Middle frontal gyrus (tissue), 1 donor: ENCODE measurements around the gene PRND.
"Not testable (repeated sequence)": the region's sequence is repeated elsewhere in the genome, so short reads cannot be mapped to it uniquely, and the experiment has no call there.

Experiments
- DNase-seq: peaks from one replicate; pipeline ENCODE4 v3.0.0-alpha.2; 2015; ENCODE audit warnings: low spot score; ENCODE audit errors: extremely low spot score

The PRND gene, protein sequence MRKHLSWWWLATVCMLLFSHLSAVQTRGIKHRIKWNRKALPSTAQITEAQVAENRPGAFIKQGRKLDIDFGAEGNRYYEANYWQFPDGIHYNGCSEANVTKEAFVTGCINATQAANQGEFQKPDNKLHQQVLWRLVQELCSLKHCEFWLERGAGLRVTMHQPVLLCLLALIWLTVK

DNA sequence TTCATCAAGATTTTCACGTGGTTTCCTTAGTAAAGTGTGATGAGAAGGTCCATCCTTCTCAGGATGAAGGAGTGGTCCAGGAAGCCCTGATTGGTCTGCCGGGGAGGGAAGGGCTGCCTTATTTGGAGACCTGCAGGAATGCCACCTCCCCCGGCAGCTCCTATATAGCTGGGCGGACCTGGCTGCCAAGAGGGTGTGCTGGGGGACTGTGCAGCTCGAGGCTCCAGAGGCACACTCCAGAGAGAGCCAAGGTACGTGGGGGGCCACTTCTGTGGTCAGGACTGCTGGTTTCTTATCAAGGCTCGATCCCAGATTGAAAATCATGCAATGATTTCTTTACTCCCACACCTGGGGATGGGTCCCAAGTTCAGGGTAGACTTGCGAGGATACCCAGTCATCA is at the start of gene PRND:
Gene PRND, plus strand, starts transcription at position 191 of the 400 bp plus-strand sequence. CDS start 2,643 bp downstream, outside the sequence.
- no peak for DNase-seq

DNA sequence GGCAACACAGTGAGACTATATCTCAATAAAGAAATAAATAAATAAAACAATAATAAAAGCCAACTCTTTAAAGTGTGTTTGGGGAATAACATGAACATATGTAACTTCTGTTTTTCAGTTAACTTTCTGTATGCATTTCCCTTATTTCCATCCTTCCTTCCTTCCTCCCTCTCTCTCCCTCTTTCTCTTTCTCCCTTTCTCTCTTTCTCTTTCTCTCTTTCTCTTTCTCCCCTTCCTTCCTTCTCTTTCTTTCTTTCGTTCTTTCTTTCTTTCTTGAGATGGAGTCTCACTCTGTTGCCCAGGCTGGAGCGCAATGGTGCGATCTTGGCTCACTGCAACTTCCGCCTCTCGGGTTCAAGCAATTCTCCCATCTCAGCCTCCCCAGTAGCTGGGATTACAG is 48.8 kb upstream of the PRND start:
- DNase-seq, result no peak

DNA sequence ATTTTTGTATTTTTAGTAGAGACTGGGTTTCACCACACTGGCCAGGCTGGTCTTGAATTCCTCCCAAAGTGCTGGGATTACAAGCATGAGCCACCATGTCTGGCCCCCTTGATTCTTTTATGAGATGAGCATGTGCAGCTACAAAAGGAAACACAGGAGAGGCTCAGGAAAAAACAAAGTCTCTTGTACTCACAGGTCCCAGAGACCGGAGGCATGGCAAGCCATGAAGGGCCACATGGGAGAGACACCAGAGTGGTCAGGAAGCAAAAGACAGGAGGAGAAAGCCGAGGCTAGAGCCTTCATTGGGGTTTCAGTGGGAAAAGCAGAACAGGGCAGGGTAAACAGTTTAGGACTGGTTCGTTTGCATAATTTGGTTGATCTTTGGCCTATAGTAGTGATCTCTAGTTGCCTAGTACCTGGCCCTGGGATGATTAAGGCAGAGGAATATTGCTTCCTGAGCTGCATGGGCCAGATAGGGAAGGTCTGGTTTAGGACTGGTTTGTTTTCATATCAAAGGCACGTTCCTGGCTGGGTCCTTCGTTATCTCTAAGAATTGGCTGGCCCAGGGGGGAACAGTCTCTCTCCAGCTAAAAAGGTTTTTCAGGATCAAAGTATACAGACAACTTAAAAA is 48.2 kb upstream of the PRND start:
- no peak for DNase-seq

DNA sequence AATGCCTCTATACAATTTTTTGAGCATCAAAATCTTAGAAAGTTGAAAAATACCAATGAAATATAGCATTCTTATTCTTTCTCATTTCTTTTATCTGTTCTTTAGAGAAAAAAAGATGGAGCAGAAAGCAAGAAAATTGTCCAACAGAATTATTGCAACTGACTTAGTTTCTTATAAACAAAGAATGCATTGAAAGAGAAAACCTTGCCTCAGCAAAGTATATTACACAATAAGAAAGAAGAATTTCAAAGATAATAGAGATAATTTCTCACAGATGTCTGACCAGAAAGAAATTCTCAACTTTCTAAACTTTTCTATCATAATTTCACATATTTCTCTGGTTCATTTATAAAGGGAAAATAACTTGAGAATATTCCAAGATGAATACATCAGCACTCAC is 47.0 kb upstream of the PRND start:
- DNase-seq, result no peak

DNA sequence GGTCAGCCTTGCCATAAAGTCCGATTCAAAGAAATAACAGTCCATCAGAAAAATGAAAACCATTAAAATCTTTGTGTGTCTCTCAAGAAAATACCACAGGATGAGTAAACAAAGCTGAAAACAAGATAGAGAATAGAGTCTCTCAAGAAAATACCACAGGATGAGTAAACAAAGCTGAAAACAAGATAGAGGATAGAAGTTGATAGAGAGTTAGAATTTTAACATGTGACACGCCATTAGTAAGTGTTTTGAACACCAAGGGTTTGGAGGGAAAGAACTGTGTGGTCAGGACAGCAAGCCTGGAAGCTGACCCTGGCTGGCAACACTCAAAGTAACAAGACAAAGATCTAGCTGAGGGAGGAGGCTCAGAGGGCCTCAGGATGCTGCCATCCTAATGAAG is 43.9 kb upstream of the PRND start:
- no peak for DNase-seq

DNA sequence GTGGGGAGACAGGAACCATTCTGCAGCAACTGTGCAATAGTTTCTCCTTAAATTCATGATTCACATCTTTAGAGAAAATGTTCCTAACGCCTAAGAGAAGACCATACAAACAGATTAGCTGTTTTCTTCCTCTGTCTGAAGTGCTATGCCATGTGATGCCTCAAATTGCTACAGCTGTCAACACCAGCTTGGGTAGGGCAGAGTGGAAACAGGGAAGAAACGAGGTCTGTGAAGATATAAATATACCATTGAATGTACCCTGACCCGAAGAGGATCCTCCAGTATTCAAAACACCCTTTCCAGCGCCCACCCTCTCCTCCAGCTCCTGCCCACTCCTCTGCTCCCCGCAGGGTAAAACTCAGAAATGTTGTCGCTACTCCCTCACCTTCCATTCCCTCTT is 40.3 kb upstream of the PRND start:
- no peak for DNase-seq

DNA sequence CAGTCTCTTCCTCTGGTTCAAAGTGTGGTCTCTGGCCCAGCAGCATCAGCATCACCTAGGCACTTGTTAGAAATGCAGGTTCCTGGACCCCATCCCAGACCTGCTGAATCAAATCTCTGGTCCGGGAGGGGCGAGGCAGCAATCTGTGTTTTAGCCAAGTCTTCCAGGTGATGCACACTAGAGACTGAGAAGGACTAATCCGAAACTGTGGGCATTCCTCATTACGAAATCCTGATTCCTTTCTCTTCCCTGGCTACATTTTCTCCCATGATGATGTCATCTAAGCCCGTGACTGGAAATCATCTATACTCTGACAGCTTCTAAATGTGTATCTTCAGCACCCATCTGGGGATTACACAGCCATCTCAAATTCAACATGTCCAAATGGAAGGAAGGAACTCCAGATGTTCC is 39.7 kb upstream of the PRND start:
- no peak for DNase-seq

DNA sequence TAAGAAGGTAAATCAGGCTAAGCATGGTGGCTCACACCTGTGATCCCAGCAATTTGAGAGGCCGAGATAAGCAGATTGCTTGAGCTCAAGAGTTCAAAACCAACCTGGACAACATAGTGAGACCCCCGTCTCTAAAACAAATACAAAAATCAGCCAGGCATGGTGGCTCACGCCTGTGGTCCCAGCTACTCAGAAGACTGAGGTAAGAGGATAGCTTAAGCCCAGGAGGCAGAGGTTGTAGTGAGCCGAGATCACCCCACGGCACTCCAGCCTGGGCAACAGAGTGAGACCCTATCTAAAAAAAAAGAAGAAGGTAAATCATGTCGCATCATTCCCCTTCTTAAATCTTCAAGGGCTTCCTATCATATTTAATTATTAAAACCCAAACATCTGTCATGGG is 39.0 kb upstream of the PRND start:
- DNase-seq, result no peak

DNA sequence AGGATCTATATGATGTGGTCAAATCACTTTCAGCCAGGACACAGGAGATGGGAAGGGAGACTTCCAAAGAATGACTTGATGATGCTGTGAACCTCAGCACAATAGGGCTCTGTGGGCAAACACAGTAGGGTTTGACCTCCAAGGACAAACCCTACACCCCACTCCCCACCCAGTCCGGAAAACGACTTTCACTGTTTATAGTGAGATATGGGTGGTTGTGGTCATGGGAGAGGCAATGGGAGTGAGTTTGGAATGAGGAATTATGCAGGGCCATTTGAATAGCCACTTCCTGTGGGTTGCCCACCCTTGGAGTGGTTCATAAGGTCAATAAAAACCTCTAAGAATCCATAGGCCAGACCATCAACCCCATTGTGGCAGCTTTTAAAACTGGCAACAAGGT is 38.4 kb upstream of the PRND start:
- no peak for DNase-seq

DNA sequence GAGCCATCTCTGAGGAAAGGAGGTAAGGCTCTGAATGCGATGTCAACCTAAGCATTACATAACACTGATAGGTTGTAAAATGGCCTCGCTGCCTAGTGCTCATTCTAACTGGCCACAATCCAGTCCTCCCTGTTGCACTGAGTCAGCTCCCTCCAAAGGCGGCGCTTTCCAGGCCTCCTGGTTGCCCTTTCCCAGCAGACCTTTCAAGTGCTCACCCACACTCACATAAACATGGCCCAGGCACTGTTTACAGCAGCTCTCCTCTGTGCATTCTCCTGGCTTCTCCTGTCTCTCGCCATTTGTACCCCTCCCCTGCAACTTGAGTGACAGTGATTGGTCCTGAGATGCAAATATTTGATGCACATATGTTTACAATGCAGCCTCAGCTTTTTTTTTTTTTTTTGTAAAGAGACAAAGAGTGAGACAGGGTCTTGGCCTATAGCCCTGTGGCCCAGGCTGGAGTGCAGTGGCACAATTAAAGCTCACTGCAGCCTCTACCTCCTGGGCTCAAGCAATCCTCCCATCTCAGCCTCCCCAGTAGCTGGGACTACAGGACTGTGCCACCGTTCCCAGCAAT is 36.8 kb upstream of the PRND start:
- DNase-seq, result no peak

DNA sequence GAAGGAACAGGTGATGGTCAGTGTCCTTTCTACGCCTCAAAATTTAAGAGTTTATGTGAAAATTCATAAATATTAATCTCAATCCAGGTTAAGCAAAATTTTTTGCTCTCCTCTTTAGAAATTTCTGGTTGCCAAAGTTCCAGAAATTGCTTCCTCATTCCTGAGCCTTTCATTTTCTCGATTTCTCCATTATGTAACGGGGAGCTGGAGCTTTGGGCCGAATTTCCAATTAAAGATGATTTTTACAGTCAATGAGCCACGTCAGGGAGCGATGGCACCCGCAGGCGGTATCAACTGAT is 35.8 kb upstream of the PRND start:
- no peak for DNase-seq

DNA sequence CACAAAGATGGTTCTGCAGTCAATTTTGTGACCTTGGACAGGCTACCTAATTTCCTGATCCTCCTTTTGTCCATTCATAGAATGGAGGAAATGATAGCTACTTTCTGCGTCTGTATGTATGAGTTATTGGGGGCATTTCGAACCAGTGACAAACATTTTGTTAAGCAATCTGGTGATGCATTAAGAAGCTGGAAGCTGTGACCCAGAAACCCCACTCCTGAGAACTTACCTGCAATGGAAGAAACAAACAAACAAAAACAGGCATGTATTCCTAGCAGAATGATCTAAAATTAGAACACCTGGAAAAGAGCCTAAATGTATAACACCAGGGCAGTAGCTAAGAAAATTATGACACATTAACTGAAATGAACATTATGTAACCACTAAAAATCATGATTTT is 33.4 kb upstream of the PRND start:
- no peak for DNase-seq

DNA sequence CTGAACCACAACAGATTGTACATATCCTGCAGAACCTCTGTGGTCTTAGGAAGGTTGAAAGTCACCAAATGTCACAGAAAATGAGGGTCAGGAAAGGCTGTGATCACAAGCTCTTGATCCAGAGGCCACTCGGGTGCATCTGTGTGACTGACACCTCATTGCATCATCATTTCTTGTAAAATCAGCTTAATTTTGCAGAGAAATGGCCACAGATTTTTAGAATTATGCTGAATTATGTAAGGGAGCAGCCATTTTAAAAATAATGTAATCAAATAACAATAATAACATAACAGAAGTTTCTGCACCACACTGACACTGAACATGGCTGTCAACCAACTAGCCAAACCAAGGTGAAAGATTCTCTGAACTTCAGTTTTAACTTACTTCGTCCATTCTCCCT is 32.5 kb upstream of the PRND start:
- no peak for DNase-seq

DNA sequence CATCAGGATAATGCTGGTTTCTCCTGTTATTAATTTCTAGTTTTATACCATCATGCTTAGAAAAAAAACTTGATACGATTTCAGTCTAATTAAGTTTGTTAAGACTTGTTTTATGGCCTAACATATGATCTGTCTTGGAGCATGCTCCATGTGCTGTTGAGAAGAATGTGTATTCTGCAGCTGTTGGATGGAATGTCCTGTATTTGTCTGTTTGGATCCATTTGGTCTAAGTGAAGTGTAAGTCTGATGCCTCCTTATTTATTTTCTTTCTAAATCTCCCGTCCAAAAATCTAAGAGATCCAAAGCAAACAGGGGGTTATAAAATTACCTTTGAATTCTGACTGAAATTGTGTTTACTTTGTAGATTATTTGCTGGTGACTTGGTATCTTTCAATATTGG is 30.0 kb upstream of the PRND start:
- DNase-seq, result no peak

DNA sequence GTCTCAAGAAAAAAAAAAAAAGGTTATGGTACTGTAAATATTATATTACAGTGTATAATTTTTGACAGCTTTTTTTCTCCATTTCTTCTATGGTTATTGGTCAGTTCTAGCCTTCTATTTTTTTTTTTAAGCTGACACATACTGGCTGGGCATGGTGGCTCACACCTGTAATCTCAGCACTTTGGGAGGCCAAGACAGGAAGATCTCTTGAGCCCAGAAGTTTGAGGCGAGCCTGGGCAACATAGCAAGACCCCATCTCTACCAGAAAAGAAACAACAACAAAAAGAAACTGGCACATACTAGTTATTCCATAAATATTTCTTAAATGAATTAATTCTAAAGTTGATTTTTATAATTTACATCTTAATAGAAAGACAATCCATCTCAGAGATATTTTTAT is 27.6 kb upstream of the PRND start:
- no peak for DNase-seq

DNA sequence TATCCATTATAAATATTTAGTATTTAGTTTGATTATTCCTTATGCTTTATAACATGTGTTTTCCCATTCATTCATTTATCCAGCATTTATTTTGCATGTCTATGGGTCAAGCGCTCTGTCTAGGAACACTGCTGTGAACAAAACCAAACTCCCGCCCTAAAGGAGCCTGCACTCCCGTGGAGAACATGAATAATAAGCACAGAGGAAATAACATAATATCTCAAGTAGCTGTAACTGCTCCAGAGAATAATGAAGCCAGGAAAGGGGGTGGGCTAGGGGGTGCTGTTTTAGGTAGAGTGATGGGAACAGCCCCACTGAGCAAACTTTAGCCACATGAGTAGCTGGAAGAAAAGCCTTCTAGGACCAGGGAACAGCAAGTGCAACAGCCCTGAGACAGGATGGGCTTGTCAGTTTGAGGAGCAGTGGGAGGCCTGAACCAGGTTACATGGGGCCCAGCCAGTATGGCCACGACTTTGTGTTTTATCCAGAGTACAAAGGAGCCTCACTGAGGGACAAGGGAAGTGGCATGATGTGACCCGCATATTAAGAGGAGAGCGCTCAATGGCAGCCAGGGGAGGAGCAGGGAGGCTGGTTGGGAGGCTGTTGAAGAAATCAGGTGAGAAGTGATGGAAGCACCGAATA is 24.4 kb upstream of the PRND start:
- DNase-seq, result no peak

DNA sequence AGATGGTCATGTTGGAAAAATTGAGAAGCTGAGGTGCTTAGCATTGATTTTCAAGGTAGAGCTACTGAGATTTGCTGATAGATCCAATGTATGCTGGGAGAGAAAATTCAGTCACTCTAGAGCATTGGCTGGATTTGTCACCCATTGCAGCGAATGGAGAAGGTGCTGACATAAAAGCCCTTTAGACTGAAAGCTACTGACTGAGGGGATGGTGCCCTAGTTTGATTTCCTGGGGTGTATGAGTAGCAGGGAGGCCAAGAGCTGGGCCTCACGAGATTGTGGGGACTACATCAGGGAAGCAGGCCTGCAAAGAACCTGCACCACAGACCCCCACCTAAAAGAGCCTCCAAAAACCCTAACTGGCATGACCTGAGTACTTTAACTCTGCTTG is 23.9 kb upstream of the PRND start:
- DNase-seq, result no peak

DNA sequence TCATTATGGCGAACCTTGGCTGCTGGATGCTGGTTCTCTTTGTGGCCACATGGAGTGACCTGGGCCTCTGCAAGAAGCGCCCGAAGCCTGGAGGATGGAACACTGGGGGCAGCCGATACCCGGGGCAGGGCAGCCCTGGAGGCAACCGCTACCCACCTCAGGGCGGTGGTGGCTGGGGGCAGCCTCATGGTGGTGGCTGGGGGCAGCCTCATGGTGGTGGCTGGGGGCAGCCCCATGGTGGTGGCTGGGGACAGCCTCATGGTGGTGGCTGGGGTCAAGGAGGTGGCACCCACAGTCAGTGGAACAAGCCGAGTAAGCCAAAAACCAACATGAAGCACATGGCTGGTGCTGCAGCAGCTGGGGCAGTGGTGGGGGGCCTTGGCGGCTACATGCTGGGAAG is 22.5 kb upstream of the PRND start:
- DNase-seq, result no peak

DNA sequence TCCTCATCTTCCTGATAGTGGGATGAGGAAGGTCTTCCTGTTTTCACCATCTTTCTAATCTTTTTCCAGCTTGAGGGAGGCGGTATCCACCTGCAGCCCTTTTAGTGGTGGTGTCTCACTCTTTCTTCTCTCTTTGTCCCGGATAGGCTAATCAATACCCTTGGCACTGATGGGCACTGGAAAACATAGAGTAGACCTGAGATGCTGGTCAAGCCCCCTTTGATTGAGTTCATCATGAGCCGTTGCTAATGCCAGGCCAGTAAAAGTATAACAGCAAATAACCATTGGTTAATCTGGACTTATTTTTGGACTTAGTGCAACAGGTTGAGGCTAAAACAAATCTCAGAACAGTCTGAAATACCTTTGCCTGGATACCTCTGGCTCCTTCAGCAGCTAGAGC is 21.8 kb upstream of the PRND start:
- no peak for DNase-seq

DNA sequence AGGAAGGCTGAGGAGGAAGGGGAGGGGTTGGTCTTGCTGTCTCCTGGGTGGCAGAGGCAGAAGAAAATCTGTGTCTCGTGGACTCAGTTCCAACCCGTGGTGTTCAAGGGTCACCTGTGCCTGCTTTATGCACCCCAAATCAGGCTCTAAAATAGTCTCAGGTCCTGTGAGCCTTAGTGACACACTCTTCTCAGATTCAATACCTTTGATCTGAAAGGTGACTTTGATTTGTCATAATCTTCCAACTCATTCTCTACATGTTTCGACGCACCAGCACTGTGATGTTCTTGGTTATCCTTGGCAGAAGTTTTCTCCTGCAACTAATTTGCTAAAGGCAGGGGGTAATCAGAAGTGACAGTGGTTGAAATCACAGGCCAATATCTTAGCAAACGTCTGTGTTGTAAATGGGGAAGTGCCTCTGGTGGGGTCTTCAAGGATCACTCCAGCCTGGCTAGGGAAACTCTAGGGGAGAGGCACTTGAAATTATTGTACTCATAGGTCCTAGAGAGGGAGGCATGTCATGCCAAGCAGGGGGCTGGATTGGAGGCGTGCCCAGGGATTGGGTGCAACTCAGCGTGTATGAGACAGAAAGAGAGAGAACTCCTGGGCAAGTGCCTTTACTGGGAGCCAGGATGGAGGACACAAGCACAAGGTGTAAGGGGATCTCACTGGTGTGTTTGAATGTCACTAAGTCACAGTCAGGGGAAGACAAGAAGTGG is 19.0 kb upstream of the PRND start:
- DNase-seq, result no peak

DNA sequence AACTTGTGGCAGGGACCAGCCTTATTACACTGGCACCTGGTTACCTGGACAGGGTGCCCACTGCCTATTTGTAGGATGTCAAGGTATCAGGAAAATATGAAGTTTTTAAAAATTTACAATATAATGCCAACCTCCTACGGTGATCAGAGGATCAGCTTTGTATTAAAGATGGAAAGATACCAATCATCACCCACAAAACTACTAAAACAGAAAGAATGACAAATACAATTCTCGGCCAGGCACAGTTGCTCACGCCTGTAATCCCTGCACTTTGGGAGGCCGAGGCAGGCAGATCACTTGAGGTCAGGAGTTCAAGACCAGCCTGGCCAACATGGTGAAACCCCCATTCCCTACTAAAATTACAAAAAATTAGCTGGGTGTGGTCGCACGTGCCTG is 18.4 kb upstream of the PRND start:
- no peak for DNase-seq

DNA sequence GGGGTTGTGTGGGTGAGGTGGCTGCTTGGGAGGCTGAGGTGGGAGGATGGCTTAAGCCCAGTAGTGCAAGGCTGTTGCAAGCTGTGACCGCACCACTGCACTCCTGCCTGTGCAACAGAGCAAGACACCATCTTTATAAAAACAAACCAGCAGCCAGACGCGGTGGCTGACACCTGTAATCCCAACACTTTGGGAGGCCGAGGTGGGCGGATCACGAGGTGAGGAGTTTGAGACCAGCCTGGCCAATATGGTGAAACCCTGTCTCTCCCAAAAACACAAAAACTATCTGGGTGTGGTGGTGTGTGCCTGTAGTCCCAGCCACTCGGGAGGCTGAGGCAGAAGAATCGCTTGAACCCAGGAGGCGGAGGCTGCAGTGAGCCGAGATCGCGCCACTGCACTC is 14.8 kb upstream of the PRND start:
- not testable (repeated sequence) for DNase-seq
